ENCODE results near the gene PIK3R1.

Gene PIK3R1

DNA sequence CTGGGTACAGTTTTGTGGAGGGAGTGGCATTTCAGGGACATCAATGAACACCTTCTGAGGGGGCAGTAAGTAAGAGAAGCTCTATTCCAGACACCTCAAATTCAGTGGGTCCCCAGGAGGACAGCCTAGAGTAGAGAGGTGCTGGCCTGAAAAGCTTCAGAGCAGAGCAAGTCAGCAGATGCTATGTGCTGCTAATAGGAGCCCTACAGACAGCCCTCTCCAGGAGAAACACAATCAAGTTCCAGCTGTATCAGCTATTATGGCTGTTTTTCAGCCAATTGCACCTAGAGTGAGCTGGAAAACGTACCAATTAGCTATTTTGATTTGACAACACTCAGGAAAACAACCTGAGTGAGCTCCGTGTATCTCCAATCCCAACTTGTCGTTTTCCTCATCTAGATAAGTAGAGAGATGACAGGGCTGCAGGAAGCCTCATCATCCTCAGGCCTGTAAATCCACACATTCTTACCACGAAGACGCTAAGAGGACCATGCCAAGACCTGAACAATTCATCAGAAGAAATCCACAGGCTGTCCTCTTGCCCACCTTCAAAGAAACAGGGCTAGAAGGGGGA is 104.9 kb downstream of the PIK3R1 start:
- DNase-seq (ENCODE audit: low read depth in 1 of 2, low spot score in 1 of 2) = no peak

DNA sequence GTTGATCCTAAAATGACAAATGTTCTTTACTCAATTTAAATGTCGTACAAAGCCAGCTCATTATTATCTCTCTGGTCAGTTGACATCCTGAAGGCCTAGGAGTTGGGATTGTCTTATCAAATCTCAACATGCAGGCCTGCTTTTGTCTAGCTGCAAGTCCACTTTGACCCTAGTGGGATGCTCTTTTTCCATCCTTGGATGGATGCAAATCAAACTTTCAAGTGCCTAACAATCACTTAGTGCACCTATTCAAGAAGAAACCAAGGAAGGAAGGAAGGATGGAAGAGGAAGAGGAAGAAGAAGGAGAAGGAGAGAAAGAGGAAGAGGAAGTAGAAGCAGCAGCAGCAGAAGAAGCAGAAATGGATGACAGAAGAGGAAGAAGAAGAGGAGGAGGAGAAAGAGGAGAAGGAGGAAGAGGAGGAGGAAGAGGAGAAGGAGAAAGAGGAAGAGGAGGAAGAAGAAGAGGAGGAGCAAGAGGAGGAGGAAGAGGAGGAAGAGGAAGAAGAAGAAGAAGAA is 109.6 kb downstream of the PIK3R1 start:
- no peak for DNase-seq (ENCODE audit: low read depth in 1 of 2, low spot score in 1 of 2)

GRCh38 chr5:68329554-68330255 is 114.1 kb downstream of the PIK3R1 start:
- no peak for DNase-seq (ENCODE audit: low read depth in 1 of 2, low spot score in 1 of 2)

- no peak for DNase-seq (ENCODE audit: low read depth in 1 of 2, low spot score in 1 of 2)
These were observed 115.0 kb downstream of the PIK3R1 start for GRCh38 chr5:68330574-68330973.

- no peak for DNase-seq (ENCODE audit: low read depth in 1 of 2, low spot score in 1 of 2)
These were observed 115.9 kb downstream of the PIK3R1 start for GRCh38 chr5:68331192-68332079.

GRCh38 chr5:68332080-68332451 is 116.5 kb downstream of the PIK3R1 start:
- no peak for DNase-seq (ENCODE audit: low read depth in 1 of 2, low spot score in 1 of 2)

- no peak for DNase-seq (ENCODE audit: low read depth in 1 of 2, low spot score in 1 of 2)
These were observed 117.0 kb downstream of the PIK3R1 start for GRCh38 chr5:68332556-68332955.

DNA sequence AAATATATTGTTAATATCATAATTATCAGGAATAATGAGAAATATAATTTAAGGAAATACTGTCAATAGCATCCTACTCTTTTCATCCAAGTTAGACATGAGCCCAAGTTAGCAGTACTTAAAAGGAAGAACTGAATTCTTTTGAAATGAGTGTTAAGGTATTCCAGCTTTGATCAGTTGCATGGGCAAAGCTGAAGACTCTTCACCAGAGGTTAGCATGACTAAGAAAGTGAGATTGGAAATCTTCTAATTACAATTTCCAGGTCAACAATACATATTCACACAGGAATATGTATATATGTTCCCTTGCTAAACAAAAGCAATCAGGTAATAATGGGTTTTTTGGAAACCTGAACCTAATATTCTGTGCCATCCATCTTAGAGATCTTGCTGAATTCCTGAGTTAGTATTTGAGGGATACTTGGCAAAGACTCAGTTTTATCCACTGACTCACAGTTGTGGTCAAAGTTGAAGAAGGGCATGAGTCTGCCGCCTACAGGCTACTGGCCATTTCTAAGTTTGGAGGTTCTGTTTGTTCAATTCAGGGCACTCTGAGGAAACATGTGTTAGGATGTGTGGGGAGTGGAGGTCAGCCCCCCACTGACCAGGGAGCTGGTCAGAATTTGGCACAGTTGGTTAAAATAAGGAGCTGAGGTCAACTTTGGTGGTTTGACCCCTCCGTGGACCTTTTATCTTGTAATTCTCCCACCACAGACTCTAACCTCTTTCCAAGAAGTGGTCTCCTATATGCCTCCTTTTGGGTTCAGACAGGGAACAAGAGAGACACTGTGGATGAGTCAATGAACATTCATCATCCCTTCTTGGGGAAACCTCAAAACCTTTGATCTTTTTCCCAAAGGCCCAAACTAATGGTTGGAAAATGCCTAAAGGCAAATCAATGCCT is 118.3 kb downstream of the PIK3R1 start:
- no peak for DNase-seq (ENCODE audit: low read depth in 1 of 2, low spot score in 1 of 2)

GRCh38 chr5:68334553-68334886 is 119.0 kb downstream of the PIK3R1 start:
- no peak for DNase-seq (ENCODE audit: low read depth in 1 of 2, low spot score in 1 of 2)

DNA sequence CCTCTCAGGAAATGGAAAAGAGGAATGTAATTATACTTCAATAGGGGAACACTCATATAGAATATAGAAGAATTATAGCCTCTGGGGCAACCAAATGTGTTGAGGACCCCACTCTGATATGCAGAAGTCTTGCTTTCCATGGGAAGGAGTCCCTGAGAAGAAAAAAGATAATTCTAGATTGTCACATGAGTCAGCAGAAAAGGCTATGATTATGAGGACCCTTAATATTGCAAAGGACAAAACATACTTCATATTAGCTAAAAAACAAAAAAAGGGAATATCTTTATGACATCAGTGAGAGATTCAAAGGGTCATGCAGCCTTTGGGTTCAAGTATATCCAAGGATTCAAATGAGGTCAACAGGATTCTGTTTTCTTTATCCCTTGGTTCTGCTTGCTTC is 119.5 kb downstream of the PIK3R1 start:
- DNase-seq (ENCODE audit: low read depth in 1 of 2, low spot score in 1 of 2) = no peak

- no peak for DNase-seq (ENCODE audit: low read depth in 1 of 2, low spot score in 1 of 2)
These were observed 120.6 kb downstream of the PIK3R1 start for GRCh38 chr5:68336200-68336599.

GRCh38 chr5:68337235-68337634 is 121.7 kb downstream of the PIK3R1 start:
- no peak for DNase-seq (ENCODE audit: low read depth in 1 of 2, low spot score in 1 of 2)

DNA sequence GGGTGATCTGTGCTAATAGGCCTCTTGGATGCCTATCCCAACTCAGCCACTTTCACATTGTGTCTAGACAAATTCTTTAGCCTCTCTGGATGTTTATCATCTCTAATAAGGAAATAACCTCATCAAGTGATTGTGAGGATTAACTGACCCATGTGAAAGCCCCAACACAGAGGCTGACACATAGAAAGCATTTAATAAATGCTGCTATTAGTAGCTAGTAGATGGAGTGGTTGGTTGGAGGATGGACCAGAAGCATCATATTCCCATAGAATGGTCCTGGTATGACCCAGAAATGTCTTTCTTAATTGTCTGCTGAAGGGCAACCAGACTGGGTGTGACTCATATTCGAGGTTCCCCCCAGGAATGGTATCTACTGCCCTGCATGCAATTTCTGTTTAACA is 124.4 kb downstream of the PIK3R1 start:
- no peak for DNase-seq (ENCODE audit: low read depth in 1 of 2, low spot score in 1 of 2)

DNA sequence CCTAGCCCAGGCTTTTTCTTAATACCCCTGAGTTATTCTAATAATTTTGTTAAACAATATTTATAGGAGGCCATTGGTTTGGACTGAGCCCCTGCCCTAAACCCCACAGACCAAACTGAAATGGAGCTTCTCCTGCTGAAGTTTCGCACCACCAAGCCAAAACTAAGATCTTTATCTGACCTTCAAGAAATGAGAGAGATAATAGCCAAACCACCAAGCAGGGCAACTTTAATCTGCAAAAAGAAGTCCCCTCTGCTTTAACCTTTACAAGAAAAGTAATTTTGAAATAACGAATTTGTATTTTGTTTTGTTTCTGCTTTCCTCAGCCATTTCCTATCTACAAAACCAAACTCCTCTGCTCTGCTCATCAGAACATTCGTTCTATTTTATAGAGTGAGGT is 125.5 kb downstream of the PIK3R1 start:
- no peak for DNase-seq (ENCODE audit: low read depth in 1 of 2, low spot score in 1 of 2)

- DNase-seq (ENCODE audit: low read depth in 1 of 2, low spot score in 1 of 2) = no peak
These were observed 127.1 kb downstream of the PIK3R1 start for GRCh38 chr5:68342693-68343092.

DNA sequence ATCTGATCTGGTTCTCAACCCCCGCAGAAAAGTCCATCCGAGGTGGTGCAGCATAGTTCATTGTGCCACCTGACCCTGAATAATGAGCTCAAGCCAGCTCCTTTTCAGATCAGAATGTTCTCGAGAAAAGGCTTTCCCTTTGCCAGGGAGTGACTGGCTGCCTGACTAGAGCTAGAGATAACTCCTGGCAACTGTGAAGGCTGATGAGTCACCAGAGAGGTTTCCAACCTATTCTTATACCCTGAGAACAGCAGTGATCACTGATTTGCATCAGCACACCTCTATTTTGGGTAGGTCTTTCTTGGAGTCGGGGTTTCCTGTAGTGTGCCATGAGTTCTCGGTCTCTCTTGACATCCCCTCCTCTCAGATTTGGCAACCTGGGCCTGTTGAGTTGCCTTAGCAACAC is 127.9 kb downstream of the PIK3R1 start:
- no peak for DNase-seq (ENCODE audit: low read depth in 1 of 2, low spot score in 1 of 2)

GRCh38 chr5:68344447-68345111 is 129.0 kb downstream of the PIK3R1 start:
- no peak for DNase-seq (ENCODE audit: low read depth in 1 of 2, low spot score in 1 of 2)

DNA sequence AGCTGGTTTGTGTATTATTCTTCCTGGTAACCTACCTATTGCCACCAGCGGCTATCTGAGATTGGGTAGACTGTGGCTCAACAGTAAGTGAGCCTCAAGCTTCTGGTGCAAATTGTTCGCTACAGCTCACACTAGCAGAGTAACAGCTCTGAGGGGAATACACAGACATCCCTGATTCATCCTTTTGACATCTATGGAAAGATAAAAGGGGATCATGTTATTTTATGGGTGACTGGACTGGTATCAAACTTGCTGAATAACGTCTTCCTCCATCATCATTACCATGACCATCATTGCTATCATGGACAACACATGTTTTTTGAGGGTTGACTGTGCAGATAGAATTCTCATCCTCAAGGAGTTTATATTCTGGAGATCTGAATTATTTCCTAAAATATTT is 129.6 kb downstream of the PIK3R1 start:
- no peak for DNase-seq (ENCODE audit: low read depth in 1 of 2, low spot score in 1 of 2)

GRCh38 chr5:68345582-68345981 is 130.0 kb downstream of the PIK3R1 start:
- DNase-seq (ENCODE audit: low read depth in 1 of 2, low spot score in 1 of 2) = no peak

- no peak for DNase-seq (ENCODE audit: low read depth in 1 of 2, low spot score in 1 of 2)
These were observed 132.0 kb downstream of the PIK3R1 start for GRCh38 chr5:68347536-68347935.
